Activated naive CD8-positive, alpha-beta T cell treated with anti-CD3 and anti-CD28 coated beads, Interleukin-2, amount 50 U/mL, for 24 hours (primary cell): ENCODE results near the gene MFAP5.

ENCODE experiments used
- ATAC-seq: fragments of 150-1000 bp; cut with Tn5 transposase; one replicate; pipeline ENCODE4 v1.10.0; 2021
- DNase-seq: peaks from one replicate; pipeline ENCODE4 v3.0.0; 2021
- H3K27ac Mint-ChIP-seq: one replicate; pipeline ENCODE4 v1.8.0; 2021; ENCODE audit warnings: mild to moderate bottlenecking, mixed read lengths
- H3K27me3 Mint-ChIP-seq: one replicate; pipeline ENCODE4 v1.8.0; 2021; ENCODE audit warnings: mixed read lengths
- H3K36me3 Mint-ChIP-seq: one replicate; pipeline ENCODE4 v1.8.0; 2021; ENCODE audit warnings: low read depth, mixed read lengths
- H3K4me1 Mint-ChIP-seq: one replicate; pipeline ENCODE4 v1.8.0; 2021; ENCODE audit warnings: mixed read lengths
- H3K4me3 Mint-ChIP-seq: one replicate; pipeline ENCODE4 v1.8.0; 2021; ENCODE audit warnings: mild to moderate bottlenecking, moderate library complexity, mixed read lengths
- H3K9me3 Mint-ChIP-seq: one replicate; pipeline ENCODE4 v1.8.0; 2021; ENCODE audit warnings: mixed read lengths

Gene MFAP5

GRCh38 chr12:8687846-8688601 is 25.4 kb upstream of the MFAP5 start:
- Mint-ChIP-seq H3K4me1 (peaks cover 5% of the 10 kb centered on the region), H3K9me3 (no peaks in the 10 kb centered on the region), H3K4me3 (no peak overlapping the region), H3K27me3 (no peaks in the 10 kb centered on the region), H3K36me3 (no peaks in the 10 kb centered on the region), H3K27ac (no peak overlapping the region)
- DNase-seq: no peak
- ATAC-seq: no peak

DNA sequence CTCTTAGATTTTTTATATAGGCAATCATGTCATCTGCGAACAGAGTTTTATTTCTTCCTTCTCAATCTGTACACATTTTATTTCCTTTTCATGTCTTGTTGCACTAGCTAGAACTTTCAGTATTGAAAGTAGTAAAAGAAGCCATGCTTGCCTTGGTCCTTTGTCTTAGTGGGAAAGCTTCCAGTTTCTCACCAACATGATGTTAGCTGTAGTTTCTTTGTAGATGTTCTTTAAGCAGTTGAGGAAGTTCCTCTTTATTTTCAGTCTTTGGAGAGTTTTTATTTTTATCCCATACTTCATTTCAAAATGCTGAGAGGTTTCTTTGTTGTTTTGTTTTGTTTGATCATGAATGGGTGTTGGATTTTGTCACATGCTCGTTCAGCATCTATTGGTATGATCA is 22.4 kb upstream of the MFAP5 start:
- H3K27me3 Mint-ChIP-seq: peaks cover 1% of the 10 kb centered on the region
- H3K9me3 Mint-ChIP-seq: no peaks in the 10 kb centered on the region
- no peak for ATAC-seq
- DNase-seq: no peak
- peaks cover 2% of the 10 kb centered on the region for H3K4me1 Mint-ChIP-seq
- no peak overlapping the region for H3K27ac Mint-ChIP-seq
- H3K36me3 Mint-ChIP-seq: no peaks in the 10 kb centered on the region
- H3K4me3 Mint-ChIP-seq: no peak overlapping the region

- no peaks in the 10 kb centered on the region for H3K9me3 Mint-ChIP-seq
- DNase-seq (no peak), ATAC-seq (no peak)
- peaks cover 2% of the 10 kb centered on the region for H3K4me1 Mint-ChIP-seq
- peaks cover 4% of the 10 kb centered on the region for H3K27me3 Mint-ChIP-seq
- no peak overlapping the region for H3K4me3 Mint-ChIP-seq
- H3K36me3 Mint-ChIP-seq: no peaks in the 10 kb centered on the region
- H3K27ac Mint-ChIP-seq: no peak overlapping the region
Measured at GRCh38 chr12:8681129-8681884, 18.7 kb upstream of the MFAP5 start.

GRCh38 chr12:8680533-8680932 is 17.9 kb upstream of the MFAP5 start:
- DNase-seq (no peak), ATAC-seq (no peak)
- Mint-ChIP-seq H3K27me3 (peaks cover 4% of the 10 kb centered on the region), H3K36me3 (no peaks in the 10 kb centered on the region), H3K4me1 (peaks cover 2% of the 10 kb centered on the region), H3K9me3 (no peaks in the 10 kb centered on the region), H3K4me3 (no peak overlapping the region), H3K27ac (no peak overlapping the region)

DNA sequence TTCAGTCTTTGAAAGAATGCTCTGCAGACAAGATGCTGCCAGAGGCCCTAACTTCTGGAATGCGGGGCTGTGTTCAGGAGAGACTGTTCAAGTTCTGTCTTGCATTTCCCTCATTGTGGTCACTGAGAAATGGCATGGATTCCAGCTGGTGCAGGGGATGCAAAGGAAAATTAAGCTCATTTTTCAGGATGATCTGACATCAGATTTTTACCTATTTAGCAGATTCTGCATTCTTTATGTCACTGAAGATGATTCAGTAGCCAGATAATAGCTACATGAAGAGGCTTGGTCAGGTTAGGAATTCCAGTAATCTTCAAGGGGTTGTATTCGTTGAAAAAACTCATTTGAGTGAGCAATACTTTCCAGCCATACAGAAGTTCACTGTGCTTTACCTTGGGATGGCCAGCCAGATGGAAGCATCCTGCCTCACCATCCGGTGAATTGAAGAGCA is 16.1 kb upstream of the MFAP5 start:
- ATAC-seq (no peak), DNase-seq (no peak)
- Mint-ChIP-seq H3K9me3 (no peaks in the 10 kb centered on the region), H3K4me3 (no peak overlapping the region), H3K4me1 (peaks cover 2% of the 10 kb centered on the region), H3K36me3 (no peaks in the 10 kb centered on the region), H3K27me3 (peaks cover 4% of the 10 kb centered on the region), H3K27ac (no peak overlapping the region)

GRCh38 chr12:8677362-8677761 is 14.7 kb upstream of the MFAP5 start:
- no peak overlapping the region for H3K27ac Mint-ChIP-seq
- no peak overlapping the region for H3K4me3 Mint-ChIP-seq
- peaks cover 4% of the 10 kb centered on the region for H3K27me3 Mint-ChIP-seq
- H3K4me1 Mint-ChIP-seq: peaks cover 2% of the 10 kb centered on the region
- no peaks in the 10 kb centered on the region for H3K9me3 Mint-ChIP-seq
- ATAC-seq: no peak
- no peak for DNase-seq
- no peaks in the 10 kb centered on the region for H3K36me3 Mint-ChIP-seq

- H3K9me3 Mint-ChIP-seq: no peaks in the 10 kb centered on the region
- H3K4me1 Mint-ChIP-seq: no peaks in the 10 kb centered on the region
- H3K27ac Mint-ChIP-seq: no peak overlapping the region
- H3K36me3 Mint-ChIP-seq: no peaks in the 10 kb centered on the region
- ATAC-seq (no peak), DNase-seq (no peak)
- peaks cover 3% of the 10 kb centered on the region for H3K27me3 Mint-ChIP-seq
- H3K4me3 Mint-ChIP-seq: no peak overlapping the region
Measured at GRCh38 chr12:8676651-8677050, 14.0 kb upstream of the MFAP5 start.

GRCh38 chr12:8675591-8676036 is 13.0 kb upstream of the MFAP5 start:
- H3K4me1 Mint-ChIP-seq: no peaks in the 10 kb centered on the region
- no peak overlapping the region for H3K4me3 Mint-ChIP-seq
- ATAC-seq (no peak), DNase-seq (no peak)
- no peaks in the 10 kb centered on the region for H3K36me3 Mint-ChIP-seq
- H3K27ac Mint-ChIP-seq: no peak overlapping the region
- no peaks in the 10 kb centered on the region for H3K9me3 Mint-ChIP-seq
- H3K27me3 Mint-ChIP-seq: peaks cover 3% of the 10 kb centered on the region

DNA sequence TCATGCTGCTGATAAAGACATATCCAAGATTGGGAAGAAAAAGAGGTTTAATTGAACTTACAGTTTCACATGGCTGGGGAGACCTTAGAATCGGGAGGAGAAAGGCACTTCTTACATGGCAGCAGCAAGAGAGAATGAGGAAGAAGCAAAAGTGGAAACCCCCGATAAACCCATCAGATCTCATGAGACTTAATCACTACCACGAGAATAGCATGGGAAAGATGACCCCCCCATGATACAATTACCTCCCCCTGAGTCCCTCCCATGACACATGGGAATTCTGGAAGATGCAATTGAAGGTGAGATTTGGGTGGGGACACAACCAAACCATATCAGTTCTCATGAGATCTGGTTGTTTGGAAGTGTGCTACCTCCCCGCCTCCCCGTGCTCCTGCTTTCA is 9.8 kb upstream of the MFAP5 start:
- no peak for ATAC-seq
- no peaks in the 10 kb centered on the region for H3K36me3 Mint-ChIP-seq
- H3K27ac Mint-ChIP-seq: no peak overlapping the region

DNA sequence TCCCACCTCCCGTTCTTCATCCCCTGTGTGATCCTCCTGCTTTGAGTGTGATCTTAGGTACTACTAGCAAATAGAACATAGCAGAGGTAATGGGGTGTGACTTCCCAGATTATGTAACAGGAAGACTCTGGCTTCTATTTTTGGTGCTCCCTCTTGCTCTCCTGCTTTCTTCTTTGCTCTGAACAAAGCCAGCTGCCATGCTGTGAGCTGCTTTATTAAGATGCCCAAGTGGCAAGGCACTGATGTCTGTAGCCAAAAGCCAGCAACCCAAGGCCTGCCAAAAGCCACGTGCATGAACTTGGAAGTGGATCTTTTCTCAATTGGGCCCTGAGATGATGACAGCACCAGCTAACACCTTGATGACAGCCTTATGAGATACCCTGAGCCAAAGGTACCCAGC is 5.8 kb upstream of the MFAP5 start:
- DNase-seq: no peak
- no peak overlapping the region for H3K27ac Mint-ChIP-seq
- no peaks in the 10 kb centered on the region for H3K4me1 Mint-ChIP-seq
- no peak overlapping the region for H3K4me3 Mint-ChIP-seq
- no peak for ATAC-seq
- peaks cover 7% of the 10 kb centered on the region for H3K27me3 Mint-ChIP-seq
- no peaks in the 10 kb centered on the region for H3K36me3 Mint-ChIP-seq
- no peaks in the 10 kb centered on the region for H3K9me3 Mint-ChIP-seq

More for the DNA sequence above, 9.8 kb upstream of the MFAP5 start:
- H3K4me3 Mint-ChIP-seq: no peak overlapping the region
- H3K27me3 Mint-ChIP-seq: peaks cover 3% of the 10 kb centered on the region
- no peaks in the 10 kb centered on the region for H3K9me3 Mint-ChIP-seq
- DNase-seq: no peak
- H3K4me1 Mint-ChIP-seq: no peaks in the 10 kb centered on the region

- Mint-ChIP-seq H3K27ac (no peak overlapping the region), H3K36me3 (no peaks in the 10 kb centered on the region), H3K4me3 (no peak overlapping the region), H3K9me3 (no peaks in the 10 kb centered on the region), H3K27me3 (peaks cover 7% of the 10 kb centered on the region), H3K4me1 (no peaks in the 10 kb centered on the region)
- no peak for ATAC-seq
- no peak for DNase-seq
Measured at GRCh38 chr12:8667270-8667669, 4.6 kb upstream of the MFAP5 start.

GRCh38 chr12:8665759-8666158 is 3.1 kb upstream of the MFAP5 start:
- H3K9me3 Mint-ChIP-seq: no peaks in the 10 kb centered on the region
- H3K4me1 Mint-ChIP-seq: no peaks in the 10 kb centered on the region
- H3K27me3 Mint-ChIP-seq: peaks cover 7% of the 10 kb centered on the region
- no peak overlapping the region for H3K27ac Mint-ChIP-seq
- DNase-seq (no peak), ATAC-seq (no peak)
- no peak overlapping the region for H3K4me3 Mint-ChIP-seq
- H3K36me3 Mint-ChIP-seq: no peaks in the 10 kb centered on the region

DNA sequence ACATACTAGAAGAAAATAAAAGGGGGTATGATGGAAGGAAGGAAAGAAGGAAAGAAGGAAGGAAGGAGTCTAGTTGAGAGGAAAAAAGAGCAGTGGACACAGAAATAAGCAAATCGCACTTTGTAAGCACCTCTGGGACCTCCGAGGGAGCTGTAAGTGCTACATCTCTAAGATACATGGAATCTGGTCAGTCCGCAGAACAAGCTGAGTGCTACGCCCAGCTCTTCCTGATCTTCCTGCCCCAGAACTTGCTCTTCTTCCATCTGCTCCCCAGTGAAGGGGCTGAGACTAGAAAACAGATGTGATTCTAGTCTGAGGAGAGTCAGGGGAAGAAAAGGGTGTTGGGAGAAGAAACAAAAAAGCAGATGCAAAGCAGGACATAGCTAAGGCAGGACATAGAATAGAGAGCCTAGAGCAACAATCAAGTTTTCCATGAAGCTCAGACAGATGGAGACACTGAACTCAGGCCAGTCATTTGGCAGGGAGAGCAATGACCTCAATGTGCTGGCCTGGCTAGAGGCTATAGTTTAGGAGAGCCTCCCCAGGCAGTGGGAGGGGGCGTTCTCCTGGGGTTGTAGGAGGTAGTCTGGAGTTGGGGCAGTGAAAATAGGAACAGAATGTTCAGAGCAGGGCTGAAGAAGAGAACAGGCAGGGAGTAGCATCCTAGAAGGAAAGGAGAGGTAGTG is 1.7 kb upstream of the MFAP5 start:
- DNase-seq (no peak), ATAC-seq (no peak)
- H3K27ac Mint-ChIP-seq: no peak overlapping the region
- H3K36me3 Mint-ChIP-seq: no peaks in the 10 kb centered on the region
- no peaks in the 10 kb centered on the region for H3K9me3 Mint-ChIP-seq
- peaks cover 7% of the 10 kb centered on the region for H3K27me3 Mint-ChIP-seq
- H3K4me3 Mint-ChIP-seq: no peak overlapping the region
- no peaks in the 10 kb centered on the region for H3K4me1 Mint-ChIP-seq

GRCh38 chr12:8661751-8662150 is 875 bp downstream of the MFAP5 start:
- no peaks in the 10 kb centered on the region for H3K4me1 Mint-ChIP-seq
- H3K27me3 Mint-ChIP-seq: peaks cover 7% of the 10 kb centered on the region
- no peak for ATAC-seq
- DNase-seq: no peak
- H3K4me3 Mint-ChIP-seq: no peak overlapping the region
- H3K9me3 Mint-ChIP-seq: no peaks in the 10 kb centered on the region
- no peak overlapping the region for H3K27ac Mint-ChIP-seq
- no peaks in the 10 kb centered on the region for H3K36me3 Mint-ChIP-seq

GRCh38 chr12:8661016-8661415 is 1.6 kb downstream of the MFAP5 start:
- Mint-ChIP-seq H3K27me3 (peaks cover 7% of the 10 kb centered on the region), H3K4me3 (no peak overlapping the region), H3K9me3 (no peaks in the 10 kb centered on the region), H3K36me3 (no peaks in the 10 kb centered on the region), H3K27ac (no peak overlapping the region), H3K4me1 (no peaks in the 10 kb centered on the region)
- no peak for ATAC-seq
- DNase-seq: no peak
